CD4-positive, alpha-beta T cell treated with Interleukin-21 for 1 hour (primary cell): ENCODE data around the gene MAPK1.
"Not testable (repeated sequence)": the region's sequence is repeated elsewhere in the genome, so short reads cannot be mapped to it uniquely, and the experiment has no call there.

ENCODE experiments used
- DNase-seq: peaks from one replicate; pipeline ENCODE4 v3.0.0-alpha.2; 2020

Gene MAPK1

DNA sequence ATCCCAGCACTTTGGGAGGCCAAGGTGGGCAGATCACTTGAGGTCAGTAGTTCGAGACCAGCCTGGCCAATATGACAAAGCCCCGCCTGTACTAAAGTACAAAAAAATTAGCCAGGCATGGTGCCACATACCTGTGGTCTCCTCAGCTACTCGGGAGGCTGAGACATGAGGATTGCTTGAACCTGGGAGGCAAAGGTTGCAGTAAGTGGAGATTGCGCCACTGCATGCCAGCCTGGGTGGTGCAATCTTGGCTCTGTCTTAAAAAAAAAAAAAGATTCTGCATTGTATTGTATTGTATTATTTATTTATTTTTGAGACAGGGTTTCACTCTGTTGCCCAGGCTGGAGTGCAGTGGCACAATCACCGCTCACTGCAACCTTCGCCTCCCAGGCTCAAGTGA, 122.5 kb downstream of the MAPK1 start:
- DNase-seq = not testable (repeated sequence)

- DNase-seq = no peak
These were observed 125.7 kb downstream of the MAPK1 start for GRCh38 chr22:21741790-21742189.

- DNase-seq = no peak
These were observed 126.4 kb downstream of the MAPK1 start for GRCh38 chr22:21741059-21741458.

DNA sequence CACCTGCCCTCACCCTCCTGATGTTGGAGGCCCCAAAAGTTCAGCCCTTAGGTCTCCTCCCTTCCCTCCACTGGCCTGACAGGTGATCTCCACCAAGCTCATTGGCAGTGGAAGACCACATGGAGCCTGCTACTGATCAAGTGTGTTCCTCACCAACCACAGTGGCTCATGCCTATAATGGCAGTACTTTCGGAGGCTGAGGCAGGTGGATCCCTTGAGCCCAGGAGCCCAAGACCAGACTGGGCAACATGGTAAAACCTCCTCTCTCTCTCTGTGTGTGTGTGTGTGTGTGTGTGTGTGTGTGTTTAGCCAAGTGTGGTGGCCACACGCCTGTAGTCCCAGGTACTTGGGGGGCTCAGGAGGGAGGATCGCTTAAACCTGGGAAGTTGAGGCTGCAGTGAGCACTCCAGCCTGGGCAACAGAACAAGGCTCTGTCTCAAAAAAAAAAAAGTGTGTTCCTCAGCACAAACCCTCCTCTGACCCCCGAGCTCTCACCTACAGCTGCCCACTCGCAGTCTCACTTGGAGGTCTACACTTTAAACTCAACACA, 127.5 kb downstream of the MAPK1 start:
- no peak for DNase-seq

GRCh38 chr22:21738966-21739365, 128.5 kb downstream of the MAPK1 start:
- DNase-seq = no peak

- peak; percentile 13 for DNase-seq
These were observed 129.4 kb downstream of the MAPK1 start for GRCh38 chr22:21738081-21738480.

GRCh38 chr22:21736948-21737347, 130.5 kb downstream of the MAPK1 start:
- no peak for DNase-seq

- DNase-seq = no peak
These were observed 131.3 kb downstream of the MAPK1 start for GRCh38 chr22:21736084-21736642.

- peak; percentile 96 for DNase-seq
These were observed 132.0 kb downstream of the MAPK1 start, which contains the start of gene YPEL1 for GRCh38 chr22:21735200-21736083. Gene YPEL1, minus strand, starts transcription at chr22:21735794. Its CDS starts 25,050 bp downstream, at chr22:21710744.

DNA sequence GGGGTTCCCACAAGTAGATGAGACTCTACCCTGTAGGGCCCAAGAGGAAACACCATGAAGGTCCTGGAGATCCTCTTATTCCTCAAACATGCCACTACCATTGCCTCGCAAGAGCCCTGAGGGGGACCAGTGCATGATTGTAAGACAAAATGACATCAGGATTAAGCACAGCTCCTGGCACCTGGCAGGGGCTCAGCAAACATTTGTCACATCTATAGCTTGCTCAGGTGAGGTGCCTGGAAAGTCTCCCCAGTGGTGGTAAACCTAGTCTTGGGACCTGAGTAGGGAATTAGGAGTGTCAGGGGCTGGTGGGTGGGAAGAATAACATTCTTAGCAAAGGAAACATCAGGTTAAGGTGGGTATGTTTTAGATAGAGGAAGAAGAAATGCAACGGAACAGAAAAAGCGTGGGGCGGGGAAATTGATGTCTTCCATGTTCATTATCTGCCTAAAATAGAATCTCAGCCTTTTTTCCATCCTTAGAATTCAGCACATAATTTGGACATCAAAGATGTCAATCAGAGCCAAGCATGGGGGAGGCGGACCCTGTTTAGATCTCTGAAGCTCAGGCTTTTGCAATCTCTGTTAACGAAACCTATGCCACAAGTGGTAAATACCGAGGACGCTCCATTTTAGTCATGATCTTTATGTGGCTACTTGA, 132.8 kb downstream of the MAPK1 start:
- peak; percentile 17 for DNase-seq

DNA sequence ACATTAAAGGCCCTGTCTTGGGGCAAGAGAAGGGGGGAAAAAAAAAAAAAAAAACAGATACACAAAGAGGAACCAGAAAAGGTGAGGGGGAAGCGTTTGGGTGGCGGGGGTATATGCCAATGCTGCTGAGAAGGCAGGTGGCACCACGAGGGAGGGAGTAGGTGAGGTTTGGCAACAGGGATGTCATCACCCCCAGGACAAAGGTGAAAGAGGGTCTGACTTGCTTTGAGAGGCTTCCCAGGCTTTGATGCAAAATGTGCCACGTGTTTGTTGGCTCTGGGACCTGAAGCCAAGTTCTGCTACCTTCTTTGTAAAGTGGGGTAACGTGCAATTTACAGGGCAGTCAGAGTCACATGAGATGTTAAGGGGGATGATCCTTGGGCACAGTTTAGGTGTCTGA, 135.9 kb downstream of the MAPK1 start:
- no peak for DNase-seq

DNA sequence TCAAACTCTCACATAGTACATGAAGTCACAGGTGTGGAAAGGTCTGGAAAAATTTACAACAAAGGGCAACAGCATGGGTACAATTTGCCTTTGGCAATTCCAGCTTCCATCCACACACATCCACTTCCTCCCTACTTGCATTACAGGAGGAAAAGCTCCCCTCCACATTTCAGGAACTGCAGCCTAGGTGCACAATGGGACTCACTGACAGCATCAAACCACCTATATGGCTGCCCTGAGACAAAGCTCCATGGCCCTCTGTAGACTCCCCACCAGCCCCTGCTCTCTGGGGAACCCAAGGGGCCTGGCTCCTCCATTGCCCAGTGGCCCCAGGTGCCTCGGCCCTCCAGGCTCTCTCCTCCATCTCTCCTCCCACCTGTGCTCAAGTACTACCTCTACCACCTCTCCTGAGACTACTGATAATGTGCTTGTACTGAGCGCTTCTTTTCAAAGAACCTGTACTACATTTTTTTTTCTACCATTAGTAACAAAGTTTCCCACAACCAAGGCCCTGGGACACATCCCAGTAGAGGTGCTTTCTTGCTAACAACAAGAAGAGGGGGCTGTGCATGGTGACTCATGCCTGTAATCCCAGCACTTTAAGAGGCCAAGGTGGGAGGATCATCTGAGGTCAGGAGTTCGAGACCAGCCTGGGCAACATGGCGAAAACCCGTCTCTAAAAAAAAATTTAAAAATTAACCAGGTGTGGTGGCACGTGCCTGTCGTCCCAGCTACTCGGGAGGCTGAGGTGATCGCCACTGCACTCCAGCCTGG, 136.7 kb downstream of the MAPK1 start:
- no peak for DNase-seq

DNA sequence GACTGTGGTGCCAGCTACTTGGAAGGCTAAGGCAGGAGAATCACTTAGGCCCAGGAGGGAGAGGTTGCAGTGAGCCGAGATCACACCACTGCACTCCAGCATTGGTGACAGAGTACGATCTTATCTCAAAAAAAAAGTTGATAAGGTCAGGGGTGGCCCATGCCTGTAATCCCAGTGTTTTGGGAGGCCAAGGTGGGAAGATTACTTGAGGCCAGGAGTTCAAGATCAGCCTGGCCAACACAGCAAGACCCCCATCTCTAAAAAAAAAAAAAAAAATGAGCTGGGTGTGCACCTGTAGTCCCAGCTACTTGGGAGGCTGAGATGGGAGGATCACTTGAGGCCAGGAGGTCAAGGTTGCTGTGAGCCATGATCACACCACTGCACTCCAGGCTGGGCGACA, 138.3 kb downstream of the MAPK1 start:
- not testable (repeated sequence) for DNase-seq

DNA sequence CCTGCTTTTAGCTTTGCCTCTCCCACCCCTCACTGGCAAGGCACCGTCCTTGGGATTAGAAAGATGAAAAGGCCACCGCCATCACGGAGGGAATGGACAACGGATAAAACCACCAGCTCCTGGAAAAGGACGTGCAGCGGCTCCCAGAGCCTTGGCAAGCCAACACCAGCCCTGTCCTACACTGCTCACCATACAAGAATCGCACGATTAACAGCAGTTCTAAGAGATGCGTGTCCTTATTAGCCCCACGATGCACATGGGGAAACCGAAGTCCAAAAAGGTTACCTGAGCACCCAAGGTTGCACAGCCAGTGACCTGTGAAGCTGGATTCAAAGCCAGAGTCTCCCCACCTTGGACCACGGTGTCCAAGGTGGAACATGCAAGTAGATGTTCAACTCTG, 139.2 kb downstream of the MAPK1 start:
- no peak for DNase-seq

- no peak for DNase-seq
These were observed 139.7 kb downstream of the MAPK1 start for GRCh38 chr22:21727768-21728167.

- no peak for DNase-seq
These were observed 140.3 kb downstream of the MAPK1 start for GRCh38 chr22:21727159-21727558.

- peak; percentile 43 for DNase-seq
These were observed 140.8 kb downstream of the MAPK1 start for GRCh38 chr22:21726650-21727049.

DNA sequence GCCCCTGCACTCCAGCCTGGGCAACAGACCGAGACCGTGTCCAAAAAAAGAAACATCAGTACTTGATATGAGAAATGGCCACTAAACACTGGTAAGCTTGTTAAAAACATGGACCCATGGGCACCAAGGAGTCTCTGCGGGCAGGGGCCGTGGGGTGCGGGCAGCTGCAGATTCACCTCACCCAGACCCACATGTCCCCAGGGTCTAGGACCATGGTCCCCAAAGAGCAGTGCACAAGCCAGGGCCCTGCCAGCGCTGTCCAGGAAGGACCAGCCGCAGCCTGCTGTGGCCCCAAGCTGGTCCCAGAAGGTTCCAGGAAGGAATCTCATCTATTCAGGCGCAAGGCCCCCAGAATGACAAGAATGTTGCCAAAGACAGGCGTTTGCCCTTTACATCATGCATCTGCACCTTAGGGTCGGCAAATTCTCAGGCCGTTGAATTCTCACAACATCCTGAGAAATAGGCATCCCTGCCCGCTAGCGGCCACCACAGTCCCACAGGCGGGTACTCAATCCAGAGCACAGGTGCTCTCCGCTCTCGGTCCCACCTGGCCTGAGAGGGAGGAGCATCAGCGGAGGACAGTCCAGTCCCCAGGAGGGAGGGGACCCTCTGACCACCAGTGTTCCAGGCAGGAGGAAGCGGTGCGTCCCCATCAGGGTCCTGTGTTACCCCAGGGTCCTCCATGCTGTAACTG, 141.3 kb downstream of the MAPK1 start:
- DNase-seq = no peak

DNA sequence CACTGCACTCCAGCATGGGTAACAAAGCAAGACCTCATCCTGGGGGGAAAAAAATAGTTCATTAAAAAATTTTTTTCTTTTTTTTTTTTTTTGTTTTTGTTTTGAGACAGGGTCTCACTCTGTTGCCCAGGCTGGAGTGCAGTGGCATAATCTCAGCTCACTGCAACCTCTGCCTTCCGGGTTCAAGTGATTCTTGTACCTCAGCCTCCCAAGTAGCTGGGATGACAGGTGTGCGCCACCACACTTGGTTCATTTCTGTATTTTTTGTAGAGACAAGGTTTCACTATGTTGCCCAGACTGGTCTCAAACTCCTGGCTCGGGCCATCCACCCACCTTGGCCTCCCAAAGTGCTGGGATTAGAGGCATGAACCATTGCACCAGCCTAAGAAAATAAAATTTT, 142.9 kb downstream of the MAPK1 start:
- DNase-seq = not testable (repeated sequence)

DNA sequence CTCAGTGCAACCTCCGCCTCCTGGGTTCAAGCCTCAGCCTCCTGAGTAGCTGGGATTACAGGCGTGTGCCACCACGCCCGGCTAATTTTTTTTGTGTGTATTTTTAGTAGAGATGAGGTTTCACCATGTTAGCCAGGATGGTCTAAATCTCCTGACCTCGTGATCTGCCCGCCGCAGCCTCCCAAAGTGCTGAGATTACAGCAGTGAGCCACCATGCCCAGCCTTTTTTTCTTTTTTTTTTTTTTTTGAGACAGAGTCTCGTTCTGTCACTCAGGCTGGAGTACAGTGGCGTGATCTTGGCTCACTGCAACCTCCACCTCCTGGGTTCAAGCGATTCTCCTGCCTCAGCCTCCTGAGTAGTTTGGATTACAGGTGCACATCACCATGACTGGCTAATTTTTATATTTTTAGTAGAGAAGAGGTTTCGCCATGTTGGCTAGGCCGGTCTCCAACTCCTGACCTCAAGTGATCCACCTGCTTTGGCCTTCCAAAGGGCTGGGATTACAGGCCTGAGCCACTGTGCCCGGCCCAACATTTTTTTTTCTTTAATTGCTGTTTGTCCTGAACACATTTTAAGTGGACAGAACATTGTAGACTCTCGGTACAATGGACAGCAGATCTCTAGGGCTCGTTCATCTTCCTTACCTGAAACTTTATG, 146.1 kb downstream of the MAPK1 start:
- not testable (repeated sequence) for DNase-seq

DNA sequence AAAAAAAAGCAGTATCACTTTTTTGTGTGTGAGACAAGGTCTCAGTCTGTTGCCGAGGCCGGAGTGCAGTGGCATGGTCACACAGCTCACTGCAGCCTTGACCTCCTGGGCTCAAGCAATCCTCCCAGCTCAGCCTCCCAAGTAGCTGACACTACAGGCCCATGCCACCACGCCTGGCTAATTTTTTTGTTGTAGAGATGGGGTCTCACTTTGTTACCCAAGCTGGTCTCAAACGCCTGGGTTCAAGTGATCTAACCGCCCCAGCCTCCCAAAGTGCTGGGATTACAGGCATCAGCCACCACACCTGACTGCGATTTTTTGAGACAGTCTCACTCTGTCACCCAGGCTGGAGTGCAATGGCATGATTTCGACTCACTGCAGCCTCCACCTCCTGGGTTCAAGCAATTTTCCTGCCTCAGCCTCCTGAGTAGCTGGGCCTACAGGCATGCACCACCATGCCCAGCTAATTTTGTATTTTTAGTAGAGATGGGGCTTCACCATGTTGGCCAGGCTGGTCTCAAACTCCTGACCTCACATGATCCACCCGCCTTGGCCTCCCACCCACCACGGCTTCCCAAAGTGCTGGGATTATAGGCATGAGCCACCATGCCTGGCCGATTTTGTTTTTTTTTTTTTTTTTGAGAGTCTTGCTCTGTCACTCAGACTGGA, 147.1 kb downstream of the MAPK1 start:
- DNase-seq = not testable (repeated sequence)
